K562 (cell line): ENCODE data around the gene MASP1. TPM values are rescaled to one million over a fixed set of nuclear protein-coding genes. Genes with fewer than 3 reads are reported as not detected.

Experiments used
- CEBPB ChIP-seq: fragments of 450-650 bp; IDR thresholded peaks from 2 replicates; pipeline ENCODE4 v1.6.1; 2016; ENCODE audit warnings: missing genetic modification characterization, missing compliant biosample characterization
- polyA plus RNA-seq, 8 experiments: library from polyadenylated mRNA; depleted of rRNA in 4 of 8; stranded (reverse) in 5 of 8; unstranded in 3 of 8; fragments of >200 nt; fragmentation: Nextera tagmentation in 2 of 8; fragmentation: Illumina TruSeq in 1 of 8; extraction: Ambion mirVana in 2 of 8; extraction: Trizol in 1 of 8; gene quantifications; 2 replicates each; pipeline versions ENCODE4 v1.2.1 to v1.2.3, GENCODE V29; 2011 to 2014; ENCODE audit warnings: inconsistent platforms in 1 of 8, missing spikeins in 1 of 8
- total RNA-seq, 7 experiments: library from RNA; depleted of rRNA in 6 of 7; stranded (reverse); fragments of >200 nt in 6 of 7; fragmentation: Illumina TruSeq in 2 of 7; extraction: Trizol in 2 of 7; gene quantifications; 2 replicates each; pipeline versions ENCODE4 v1.2.1 to v1.2.3, GENCODE V29; 2011 to 2021; ENCODE audit warnings: low replicate concordance in 1 of 7
- TF ChIP-seq, protein P1 (sequence below): fragments of 450-650 bp; IDR thresholded peaks from 2 replicates; pipeline ENCODE4 v1.6.1; 2016; ENCODE audit warnings: mild to moderate bottlenecking, moderate library complexity

MASP1 gene
- total and polyA plus RNA-seq, 9 of the 15 experiments (the other 6 are each of a cell fraction or from before 2014, with no cell fraction given), result 0.03 to 0.24 (median 0.20) TPM; not detected in 3

DNA sequence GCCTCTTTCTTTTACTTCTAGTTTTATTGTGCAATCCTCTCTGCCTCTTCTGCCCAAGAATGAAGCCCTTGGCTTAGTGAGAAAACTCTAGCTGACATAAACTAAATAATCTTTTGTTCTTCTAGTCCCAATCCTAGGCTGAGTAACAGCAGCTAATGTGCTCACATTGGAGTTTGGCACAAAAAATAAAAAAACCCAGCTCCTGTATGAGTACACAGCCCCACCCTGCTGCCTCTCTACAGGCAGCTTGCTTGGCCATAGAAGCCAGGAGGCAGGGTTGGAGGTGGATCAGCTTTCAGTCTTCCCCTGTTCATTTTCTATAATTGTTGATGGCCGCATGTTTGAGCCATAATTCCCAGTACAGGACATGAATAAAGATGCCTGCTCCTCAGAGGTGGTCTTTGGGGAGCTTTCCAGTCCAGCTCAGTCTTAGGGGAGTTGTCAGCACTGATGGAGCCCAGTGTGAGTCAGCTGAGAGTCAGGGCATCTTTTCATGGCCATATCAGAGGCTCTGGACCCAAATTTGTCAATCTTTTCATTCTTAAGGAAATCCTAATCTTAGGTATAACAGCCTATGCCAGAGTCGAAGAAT is 47.5 kb downstream of the MASP1 start (continued):
- TF ChIP-seq, protein P1, sequence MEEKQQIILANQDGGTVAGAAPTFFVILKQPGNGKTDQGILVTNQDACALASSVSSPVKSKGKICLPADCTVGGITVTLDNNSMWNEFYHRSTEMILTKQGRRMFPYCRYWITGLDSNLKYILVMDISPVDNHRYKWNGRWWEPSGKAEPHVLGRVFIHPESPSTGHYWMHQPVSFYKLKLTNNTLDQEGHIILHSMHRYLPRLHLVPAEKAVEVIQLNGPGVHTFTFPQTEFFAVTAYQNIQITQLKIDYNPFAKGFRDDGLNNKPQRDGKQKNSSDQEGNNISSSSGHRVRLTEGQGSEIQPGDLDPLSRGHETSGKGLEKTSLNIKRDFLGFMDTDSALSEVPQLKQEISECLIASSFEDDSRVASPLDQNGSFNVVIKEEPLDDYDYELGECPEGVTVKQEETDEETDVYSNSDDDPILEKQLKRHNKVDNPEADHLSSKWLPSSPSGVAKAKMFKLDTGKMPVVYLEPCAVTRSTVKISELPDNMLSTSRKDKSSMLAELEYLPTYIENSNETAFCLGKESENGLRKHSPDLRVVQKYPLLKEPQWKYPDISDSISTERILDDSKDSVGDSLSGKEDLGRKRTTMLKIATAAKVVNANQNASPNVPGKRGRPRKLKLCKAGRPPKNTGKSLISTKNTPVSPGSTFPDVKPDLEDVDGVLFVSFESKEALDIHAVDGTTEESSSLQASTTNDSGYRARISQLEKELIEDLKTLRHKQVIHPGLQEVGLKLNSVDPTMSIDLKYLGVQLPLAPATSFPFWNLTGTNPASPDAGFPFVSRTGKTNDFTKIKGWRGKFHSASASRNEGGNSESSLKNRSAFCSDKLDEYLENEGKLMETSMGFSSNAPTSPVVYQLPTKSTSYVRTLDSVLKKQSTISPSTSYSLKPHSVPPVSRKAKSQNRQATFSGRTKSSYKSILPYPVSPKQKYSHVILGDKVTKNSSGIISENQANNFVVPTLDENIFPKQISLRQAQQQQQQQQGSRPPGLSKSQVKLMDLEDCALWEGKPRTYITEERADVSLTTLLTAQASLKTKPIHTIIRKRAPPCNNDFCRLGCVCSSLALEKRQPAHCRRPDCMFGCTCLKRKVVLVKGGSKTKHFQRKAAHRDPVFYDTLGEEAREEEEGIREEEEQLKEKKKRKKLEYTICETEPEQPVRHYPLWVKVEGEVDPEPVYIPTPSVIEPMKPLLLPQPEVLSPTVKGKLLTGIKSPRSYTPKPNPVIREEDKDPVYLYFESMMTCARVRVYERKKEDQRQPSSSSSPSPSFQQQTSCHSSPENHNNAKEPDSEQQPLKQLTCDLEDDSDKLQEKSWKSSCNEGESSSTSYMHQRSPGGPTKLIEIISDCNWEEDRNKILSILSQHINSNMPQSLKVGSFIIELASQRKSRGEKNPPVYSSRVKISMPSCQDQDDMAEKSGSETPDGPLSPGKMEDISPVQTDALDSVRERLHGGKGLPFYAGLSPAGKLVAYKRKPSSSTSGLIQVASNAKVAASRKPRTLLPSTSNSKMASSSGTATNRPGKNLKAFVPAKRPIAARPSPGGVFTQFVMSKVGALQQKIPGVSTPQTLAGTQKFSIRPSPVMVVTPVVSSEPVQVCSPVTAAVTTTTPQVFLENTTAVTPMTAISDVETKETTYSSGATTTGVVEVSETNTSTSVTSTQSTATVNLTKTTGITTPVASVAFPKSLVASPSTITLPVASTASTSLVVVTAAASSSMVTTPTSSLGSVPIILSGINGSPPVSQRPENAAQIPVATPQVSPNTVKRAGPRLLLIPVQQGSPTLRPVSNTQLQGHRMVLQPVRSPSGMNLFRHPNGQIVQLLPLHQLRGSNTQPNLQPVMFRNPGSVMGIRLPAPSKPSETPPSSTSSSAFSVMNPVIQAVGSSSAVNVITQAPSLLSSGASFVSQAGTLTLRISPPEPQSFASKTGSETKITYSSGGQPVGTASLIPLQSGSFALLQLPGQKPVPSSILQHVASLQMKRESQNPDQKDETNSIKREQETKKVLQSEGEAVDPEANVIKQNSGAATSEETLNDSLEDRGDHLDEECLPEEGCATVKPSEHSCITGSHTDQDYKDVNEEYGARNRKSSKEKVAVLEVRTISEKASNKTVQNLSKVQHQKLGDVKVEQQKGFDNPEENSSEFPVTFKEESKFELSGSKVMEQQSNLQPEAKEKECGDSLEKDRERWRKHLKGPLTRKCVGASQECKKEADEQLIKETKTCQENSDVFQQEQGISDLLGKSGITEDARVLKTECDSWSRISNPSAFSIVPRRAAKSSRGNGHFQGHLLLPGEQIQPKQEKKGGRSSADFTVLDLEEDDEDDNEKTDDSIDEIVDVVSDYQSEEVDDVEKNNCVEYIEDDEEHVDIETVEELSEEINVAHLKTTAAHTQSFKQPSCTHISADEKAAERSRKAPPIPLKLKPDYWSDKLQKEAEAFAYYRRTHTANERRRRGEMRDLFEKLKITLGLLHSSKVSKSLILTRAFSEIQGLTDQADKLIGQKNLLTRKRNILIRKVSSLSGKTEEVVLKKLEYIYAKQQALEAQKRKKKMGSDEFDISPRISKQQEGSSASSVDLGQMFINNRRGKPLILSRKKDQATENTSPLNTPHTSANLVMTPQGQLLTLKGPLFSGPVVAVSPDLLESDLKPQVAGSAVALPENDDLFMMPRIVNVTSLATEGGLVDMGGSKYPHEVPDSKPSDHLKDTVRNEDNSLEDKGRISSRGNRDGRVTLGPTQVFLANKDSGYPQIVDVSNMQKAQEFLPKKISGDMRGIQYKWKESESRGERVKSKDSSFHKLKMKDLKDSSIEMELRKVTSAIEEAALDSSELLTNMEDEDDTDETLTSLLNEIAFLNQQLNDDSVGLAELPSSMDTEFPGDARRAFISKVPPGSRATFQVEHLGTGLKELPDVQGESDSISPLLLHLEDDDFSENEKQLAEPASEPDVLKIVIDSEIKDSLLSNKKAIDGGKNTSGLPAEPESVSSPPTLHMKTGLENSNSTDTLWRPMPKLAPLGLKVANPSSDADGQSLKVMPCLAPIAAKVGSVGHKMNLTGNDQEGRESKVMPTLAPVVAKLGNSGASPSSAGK, result no peak
- 0 out of 2 replicates have a peak, but pooled peaks have one; percentile 26 for TF ChIP-seq CEBPB (tag)
